ENCODE measurements around the gene DCST2.

DNA sequence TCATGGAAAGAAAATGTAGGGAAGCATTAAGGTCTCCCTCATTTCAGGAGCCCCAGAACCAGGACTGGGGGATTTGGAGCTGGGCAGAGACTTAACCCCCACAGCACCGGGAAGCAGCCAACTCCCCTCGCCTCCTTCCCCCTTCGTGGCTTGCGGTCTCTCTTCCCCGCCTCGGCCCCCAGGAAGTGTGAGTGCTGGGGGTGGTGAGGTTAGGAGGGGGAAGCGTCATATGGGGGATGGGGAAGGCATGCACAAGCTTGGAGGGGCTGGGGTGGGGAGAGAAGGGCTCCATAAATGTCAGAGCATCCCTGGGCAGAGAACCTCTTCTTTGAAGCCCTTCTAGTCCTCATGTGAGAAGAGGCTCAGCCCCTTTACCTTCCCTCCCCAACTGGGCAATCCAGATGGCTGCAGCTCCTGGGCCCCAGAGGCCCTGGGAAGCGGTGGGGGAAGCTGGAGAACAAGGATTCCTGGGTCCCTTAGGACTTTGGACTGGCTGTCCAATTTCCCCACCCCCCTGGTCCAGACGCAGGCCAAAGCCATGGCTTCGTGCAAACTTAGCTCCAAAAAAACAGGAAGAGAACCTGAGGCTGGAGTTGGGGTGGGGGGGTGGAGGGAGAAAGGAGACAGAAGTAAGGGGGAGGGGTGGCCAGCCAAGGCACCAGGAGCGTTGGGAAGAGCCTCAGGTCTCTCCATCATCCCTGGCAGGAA lies 23.2 kb downstream of the DCST2 start:
- TF ChIP-seq, protein P1, sequence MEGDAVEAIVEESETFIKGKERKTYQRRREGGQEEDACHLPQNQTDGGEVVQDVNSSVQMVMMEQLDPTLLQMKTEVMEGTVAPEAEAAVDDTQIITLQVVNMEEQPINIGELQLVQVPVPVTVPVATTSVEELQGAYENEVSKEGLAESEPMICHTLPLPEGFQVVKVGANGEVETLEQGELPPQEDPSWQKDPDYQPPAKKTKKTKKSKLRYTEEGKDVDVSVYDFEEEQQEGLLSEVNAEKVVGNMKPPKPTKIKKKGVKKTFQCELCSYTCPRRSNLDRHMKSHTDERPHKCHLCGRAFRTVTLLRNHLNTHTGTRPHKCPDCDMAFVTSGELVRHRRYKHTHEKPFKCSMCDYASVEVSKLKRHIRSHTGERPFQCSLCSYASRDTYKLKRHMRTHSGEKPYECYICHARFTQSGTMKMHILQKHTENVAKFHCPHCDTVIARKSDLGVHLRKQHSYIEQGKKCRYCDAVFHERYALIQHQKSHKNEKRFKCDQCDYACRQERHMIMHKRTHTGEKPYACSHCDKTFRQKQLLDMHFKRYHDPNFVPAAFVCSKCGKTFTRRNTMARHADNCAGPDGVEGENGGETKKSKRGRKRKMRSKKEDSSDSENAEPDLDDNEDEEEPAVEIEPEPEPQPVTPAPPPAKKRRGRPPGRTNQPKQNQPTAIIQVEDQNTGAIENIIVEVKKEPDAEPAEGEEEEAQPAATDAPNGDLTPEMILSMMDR (IDR thresholded peaks at IDR 0.05; ENCODE audit: insufficient read depth, low read length, poor library complexity, severe bottlenecking): no peak
- TF ChIP-seq EZH2phosphoT487 (conservative IDR thresholded peaks at IDR 0.05; ENCODE audit: low read length): no peak

All from SU-DHL-6 (cell line).